GM19238 (cell line): ENCODE data around the gene OTUB2.

Experiments
- DNase-seq: peaks from one replicate; pipeline ENCODE4 v3.0.0; 2011; ENCODE audit warnings: low spot score; ENCODE audit not compliant: insufficient read length

Gene OTUB2

GRCh38 chr14:94021001-94021400 lies 5.1 kb upstream of the OTUB2 start:
- DNase-seq = no peak

- DNase-seq = no peak
Observed at GRCh38 chr14:94021416-94022157, 4.6 kb upstream of the OTUB2 start.

GRCh38 chr14:94022532-94023411 lies 3.4 kb upstream of the OTUB2 start:
- no peak for DNase-seq

GRCh38 chr14:94024549-94024948 lies 1.6 kb upstream of the OTUB2 start:
- no peak for DNase-seq

- DNase-seq = no peak
Observed at GRCh38 chr14:94025720-94026119, 420 bp upstream of the OTUB2 start.

- no peak for DNase-seq
Observed at GRCh38 chr14:94026889-94027469, 839 bp downstream of the OTUB2 start.

- DNase-seq = no peak
Observed at GRCh38 chr14:94027566-94028449, 1.7 kb downstream of the OTUB2 start.

GRCh38 chr14:94028450-94028826 lies 2.3 kb downstream of the OTUB2 start:
- no peak for DNase-seq

- DNase-seq = no peak
Observed at GRCh38 chr14:94029265-94029664, 3.1 kb downstream of the OTUB2 start.

GRCh38 chr14:94029671-94030203 lies 3.6 kb downstream of the OTUB2 start:
- no peak for DNase-seq

- DNase-seq = no peak
Observed at GRCh38 chr14:94030571-94030970, 4.4 kb downstream of the OTUB2 start.

- no peak for DNase-seq
Observed at GRCh38 chr14:94031161-94031882, 5.2 kb downstream of the OTUB2 start.

GRCh38 chr14:94031883-94032279 lies 5.7 kb downstream of the OTUB2 start:
- DNase-seq = no peak

GRCh38 chr14:94034886-94035285 lies 8.7 kb downstream of the OTUB2 start:
- DNase-seq = no peak

GRCh38 chr14:94036313-94037167 lies 10.4 kb downstream of the OTUB2 start:
- DNase-seq = peak; percentile 77

GRCh38 chr14:94037954-94038353 lies 11.8 kb downstream of the OTUB2 start:
- DNase-seq = no peak

- DNase-seq = no peak
Observed at GRCh38 chr14:94038510-94038909, 12.4 kb downstream of the OTUB2 start.

GRCh38 chr14:94038921-94039629 lies 12.9 kb downstream of the OTUB2 start:
- DNase-seq = no peak

GRCh38 chr14:94040247-94040646 lies 14.1 kb downstream of the OTUB2 start:
- no peak for DNase-seq
